ENCODE results near the gene RNF11.

GRCh38 chr1:51281807-51282206 lies 45.7 kb downstream of the RNF11 start:
- TF ChIP-seq CTCF (IDR thresholded peaks at IDR 0.05) (no peak), EP300 (IDR thresholded peaks at IDR 0.05) (no peak)

Measured in sigmoid colon (tissue), 4 donors.